Mammary epithelial cell (primary cell): ENCODE results near the gene LPP.

ENCODE experiments used
- EZH2 ChIP-seq: IDR thresholded peaks from 2 replicates; pipeline ENCODE4 v1.6.1; 2012; ENCODE audit warnings: low read length, inconsistent platforms, borderline replicate concordance
- TF ChIP-seq, protein P1 (sequence below), 2 donors: IDR thresholded peaks in 1 of 2; conservative IDR thresholded peaks in 1 of 2; 2 replicates each; pipeline ENCODE4 v1.5.1; 2011 to 2012; ENCODE audit warnings: inconsistent platforms in 2 of 2, low read length in 2 of 2, mild to moderate bottlenecking in 2 of 2, control low read depth in 1 of 2, low read depth in 1 of 2; ENCODE audit not compliant: insufficient read depth in 1 of 2; ENCODE audit errors: extremely low read depth in 1 of 2

DNA sequence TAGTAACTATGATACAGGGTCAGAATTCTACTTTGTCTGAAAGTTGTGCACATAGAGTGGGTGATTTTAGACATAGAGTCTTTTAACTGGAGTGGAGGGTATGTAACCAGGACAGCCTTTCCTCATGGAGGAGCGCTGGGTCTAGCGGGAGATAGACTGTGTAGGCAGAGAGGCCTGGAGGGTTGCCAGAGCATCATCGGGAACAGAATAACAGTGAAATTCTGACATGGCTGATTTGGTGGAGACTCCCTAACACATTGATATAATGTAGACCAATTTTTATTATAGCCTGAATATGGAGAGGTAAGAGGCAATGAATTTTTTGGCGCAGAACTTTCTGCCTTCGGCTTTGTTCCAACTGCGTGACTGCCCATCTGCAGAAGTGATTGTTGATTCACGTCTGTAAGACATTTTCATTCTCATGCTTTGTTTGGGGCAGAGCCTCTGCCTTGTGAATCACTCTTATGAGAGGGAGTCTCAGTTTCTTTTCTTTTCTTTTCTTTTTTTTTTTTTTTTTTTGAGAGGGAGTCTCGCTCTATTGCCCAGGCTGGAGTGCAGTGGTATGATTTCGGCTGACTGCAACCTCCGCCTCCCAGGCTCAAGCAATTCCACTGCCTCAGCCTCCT lies 16.0 kb downstream of the LPP start:
- no peak for TF ChIP-seq EZH2
- TF ChIP-seq, protein P1, sequence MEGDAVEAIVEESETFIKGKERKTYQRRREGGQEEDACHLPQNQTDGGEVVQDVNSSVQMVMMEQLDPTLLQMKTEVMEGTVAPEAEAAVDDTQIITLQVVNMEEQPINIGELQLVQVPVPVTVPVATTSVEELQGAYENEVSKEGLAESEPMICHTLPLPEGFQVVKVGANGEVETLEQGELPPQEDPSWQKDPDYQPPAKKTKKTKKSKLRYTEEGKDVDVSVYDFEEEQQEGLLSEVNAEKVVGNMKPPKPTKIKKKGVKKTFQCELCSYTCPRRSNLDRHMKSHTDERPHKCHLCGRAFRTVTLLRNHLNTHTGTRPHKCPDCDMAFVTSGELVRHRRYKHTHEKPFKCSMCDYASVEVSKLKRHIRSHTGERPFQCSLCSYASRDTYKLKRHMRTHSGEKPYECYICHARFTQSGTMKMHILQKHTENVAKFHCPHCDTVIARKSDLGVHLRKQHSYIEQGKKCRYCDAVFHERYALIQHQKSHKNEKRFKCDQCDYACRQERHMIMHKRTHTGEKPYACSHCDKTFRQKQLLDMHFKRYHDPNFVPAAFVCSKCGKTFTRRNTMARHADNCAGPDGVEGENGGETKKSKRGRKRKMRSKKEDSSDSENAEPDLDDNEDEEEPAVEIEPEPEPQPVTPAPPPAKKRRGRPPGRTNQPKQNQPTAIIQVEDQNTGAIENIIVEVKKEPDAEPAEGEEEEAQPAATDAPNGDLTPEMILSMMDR (conservative IDR thresholded peaks at IDR 0.05 in 1 of 2, IDR thresholded peaks at IDR 0.05 in 1 of 2; ENCODE audit: extremely low read depth in 1 of 2, insufficient read depth in 1 of 2, low read depth in 1 of 2, low read length in 2 of 2): no peak
